OCI-LY7 (cell line): ENCODE measurements around the gene AKAP11.

Experiments used
- EZH2phosphoT487 ChIP-seq: fragments of 200-600 bp; sonication (generic); IDR thresholded peaks from 2 replicates; pipeline ENCODE4 v1.6.1; 2018; ENCODE audit warnings: low read depth, borderline replicate concordance, mild to moderate bottlenecking, mixed run types, antibody characterized with exemption, low read length, moderate library complexity, mixed read lengths
- TF ChIP-seq, protein P1 (sequence below): fragments of 200-600 bp; sonication (generic); conservative IDR thresholded peaks from 2 replicates; pipeline ENCODE4 v1.5.1; 2014; ENCODE audit warnings: mild to moderate bottlenecking, antibody characterized with exemption, low read length, moderate library complexity, mixed read lengths

DNA sequence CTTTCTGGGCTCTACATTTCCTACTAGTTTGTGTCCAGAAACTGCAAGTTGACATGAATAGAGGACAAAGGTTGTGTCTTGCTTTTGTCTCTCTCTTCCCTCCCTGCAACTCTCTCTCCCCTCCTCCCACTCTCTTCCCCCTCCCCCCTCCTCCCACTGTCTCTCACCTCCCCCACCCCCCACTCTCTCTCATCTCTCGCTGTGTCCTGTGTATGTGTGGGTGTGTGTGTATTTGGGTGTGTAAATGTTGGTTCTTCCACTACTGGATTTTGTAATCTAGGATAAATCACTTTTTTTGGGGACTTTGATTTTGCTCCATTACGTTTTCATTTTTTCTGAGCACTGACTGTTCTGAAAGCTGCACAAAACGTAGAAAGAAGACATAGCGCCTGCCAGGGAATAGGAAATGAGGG lies 48.4 kb downstream of the AKAP11 start:
- TF ChIP-seq, protein P1, sequence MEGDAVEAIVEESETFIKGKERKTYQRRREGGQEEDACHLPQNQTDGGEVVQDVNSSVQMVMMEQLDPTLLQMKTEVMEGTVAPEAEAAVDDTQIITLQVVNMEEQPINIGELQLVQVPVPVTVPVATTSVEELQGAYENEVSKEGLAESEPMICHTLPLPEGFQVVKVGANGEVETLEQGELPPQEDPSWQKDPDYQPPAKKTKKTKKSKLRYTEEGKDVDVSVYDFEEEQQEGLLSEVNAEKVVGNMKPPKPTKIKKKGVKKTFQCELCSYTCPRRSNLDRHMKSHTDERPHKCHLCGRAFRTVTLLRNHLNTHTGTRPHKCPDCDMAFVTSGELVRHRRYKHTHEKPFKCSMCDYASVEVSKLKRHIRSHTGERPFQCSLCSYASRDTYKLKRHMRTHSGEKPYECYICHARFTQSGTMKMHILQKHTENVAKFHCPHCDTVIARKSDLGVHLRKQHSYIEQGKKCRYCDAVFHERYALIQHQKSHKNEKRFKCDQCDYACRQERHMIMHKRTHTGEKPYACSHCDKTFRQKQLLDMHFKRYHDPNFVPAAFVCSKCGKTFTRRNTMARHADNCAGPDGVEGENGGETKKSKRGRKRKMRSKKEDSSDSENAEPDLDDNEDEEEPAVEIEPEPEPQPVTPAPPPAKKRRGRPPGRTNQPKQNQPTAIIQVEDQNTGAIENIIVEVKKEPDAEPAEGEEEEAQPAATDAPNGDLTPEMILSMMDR, result no peak
- no peak for TF ChIP-seq EZH2phosphoT487
